Subcutaneous abdominal adipose tissue (tissue), 5 donors: Measurements from ENCODE around the gene SHE.
A peak's percentile ranks its signal among the peaks of the same experiment; 100 is the strongest.

ENCODE experiments used
- H3K27ac ChIP-seq: one replicate; pipeline ENCODE4 v1.7.0; 2013; ENCODE audit warnings: low read depth, mild to moderate bottlenecking, inconsistent platforms, low read length, moderate library complexity
- H3K27me3 ChIP-seq, 5 donors: one replicate each; pipeline ENCODE4 v1.7.0; 2013; ENCODE audit warnings: low read length in 5 of 5, inconsistent platforms in 1 of 5; ENCODE audit not compliant: control insufficient read depth in 5 of 5, insufficient read depth in 4 of 5
- H3K36me3 ChIP-seq, 5 donors: one replicate each; pipeline ENCODE4 v1.7.0; 2013; ENCODE audit warnings: low read length in 5 of 5; ENCODE audit not compliant: control insufficient read depth in 5 of 5, insufficient read depth in 5 of 5
- H3K4me1 ChIP-seq, 5 donors: one replicate each; pipeline ENCODE4 v1.7.0; 2013; ENCODE audit warnings: low read length in 5 of 5, mild to moderate bottlenecking in 3 of 5, moderate library complexity in 1 of 5; ENCODE audit not compliant: control insufficient read depth in 5 of 5, insufficient read depth in 5 of 5
- H3K4me3 ChIP-seq, 5 donors: one replicate each; pipeline ENCODE4 v1.7.0; 2013; ENCODE audit warnings: low read length in 5 of 5, low read depth in 1 of 5
- H3K9ac ChIP-seq, 5 donors: one replicate each; pipeline ENCODE4 v1.7.0; 2013; ENCODE audit warnings: low read length in 5 of 5, mild to moderate bottlenecking in 4 of 5, moderate library complexity in 3 of 5
- H3K9me3 ChIP-seq, 5 donors: one replicate each; pipeline ENCODE4 v1.7.0; 2013; ENCODE audit warnings: low read length in 5 of 5; ENCODE audit not compliant: control insufficient read depth in 5 of 5
- donor health status: healthy.
- donor health status: healthy.
- donor health status: healthy.
- donor health status: healthy.
- donor health status: healthy.

Gene SHE

DNA sequence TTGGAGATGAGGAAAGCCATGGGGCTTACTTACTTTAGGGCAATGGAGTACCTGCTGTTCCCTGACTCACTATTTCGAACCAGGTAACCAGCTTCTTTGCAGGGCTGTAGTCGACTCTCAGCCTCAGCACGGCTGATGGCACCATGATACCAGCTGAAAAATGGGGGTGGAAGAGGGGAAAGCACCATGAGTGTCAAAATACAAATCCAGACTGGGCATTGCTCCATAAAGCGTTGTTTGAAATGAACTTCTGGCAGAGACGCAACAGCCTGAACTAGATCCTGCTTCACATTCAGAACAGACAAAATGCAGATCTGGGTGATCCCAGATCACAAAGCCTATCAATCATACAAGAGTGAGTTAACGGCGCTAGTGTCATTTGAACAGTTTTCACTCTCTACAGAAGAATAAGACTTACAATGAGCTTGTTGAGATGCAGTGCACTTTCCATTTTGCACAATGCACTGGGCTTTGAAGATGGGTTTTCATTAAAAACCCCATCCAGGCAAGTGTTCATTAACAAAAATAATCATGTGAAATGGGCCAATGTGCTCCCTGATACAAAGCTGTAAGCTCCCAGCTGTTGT, 16.2 kb downstream of the SHE start:
- Histone ChIP-seq H3K9me3 (no peaks in the 10 kb centered on the region), H3K27ac (peak overlapping the region; percentile 45), H3K36me3 (peaks cover 0 to 34% (median 18%) of the 10 kb centered on the region in 5 donors), H3K4me1 (peaks cover 9 to 55% (median 11%) of the 10 kb centered on the region in 5 donors), H3K4me3 (no peak overlapping the region), H3K27me3 (no peaks in the 10 kb centered on the region), H3K9ac (no peak overlapping the region)

DNA sequence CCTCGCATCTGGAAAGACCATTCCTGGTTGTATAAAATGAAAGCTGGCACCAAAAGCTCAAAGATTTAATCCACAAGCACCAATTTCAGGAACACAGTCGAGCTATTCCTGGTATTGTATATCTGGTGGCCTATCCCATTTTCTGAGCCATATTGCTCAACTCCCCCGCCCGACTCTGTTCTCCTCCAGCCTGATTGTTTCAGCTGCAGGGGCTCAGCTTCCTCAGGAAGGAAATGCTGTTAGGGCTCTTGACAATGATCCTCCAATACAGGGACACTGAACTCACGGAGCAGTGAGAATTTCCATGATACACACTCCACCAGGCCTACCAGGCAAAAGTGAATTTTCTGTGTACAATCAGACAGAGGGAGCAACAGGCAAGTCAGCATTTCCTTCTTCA, 17.1 kb downstream of the SHE start:
- Histone ChIP-seq H3K4me3 (no peak overlapping the region), H3K27ac (peak overlapping the region; percentile 45), H3K4me1 (peaks cover 9 to 53% (median 11%) of the 10 kb centered on the region in 5 donors), H3K9me3 (no peaks in the 10 kb centered on the region), H3K27me3 (no peaks in the 10 kb centered on the region), H3K36me3 (peaks cover 0 to 34% (median 18%) of the 10 kb centered on the region in 5 donors), H3K9ac (no peak overlapping the region)

DNA sequence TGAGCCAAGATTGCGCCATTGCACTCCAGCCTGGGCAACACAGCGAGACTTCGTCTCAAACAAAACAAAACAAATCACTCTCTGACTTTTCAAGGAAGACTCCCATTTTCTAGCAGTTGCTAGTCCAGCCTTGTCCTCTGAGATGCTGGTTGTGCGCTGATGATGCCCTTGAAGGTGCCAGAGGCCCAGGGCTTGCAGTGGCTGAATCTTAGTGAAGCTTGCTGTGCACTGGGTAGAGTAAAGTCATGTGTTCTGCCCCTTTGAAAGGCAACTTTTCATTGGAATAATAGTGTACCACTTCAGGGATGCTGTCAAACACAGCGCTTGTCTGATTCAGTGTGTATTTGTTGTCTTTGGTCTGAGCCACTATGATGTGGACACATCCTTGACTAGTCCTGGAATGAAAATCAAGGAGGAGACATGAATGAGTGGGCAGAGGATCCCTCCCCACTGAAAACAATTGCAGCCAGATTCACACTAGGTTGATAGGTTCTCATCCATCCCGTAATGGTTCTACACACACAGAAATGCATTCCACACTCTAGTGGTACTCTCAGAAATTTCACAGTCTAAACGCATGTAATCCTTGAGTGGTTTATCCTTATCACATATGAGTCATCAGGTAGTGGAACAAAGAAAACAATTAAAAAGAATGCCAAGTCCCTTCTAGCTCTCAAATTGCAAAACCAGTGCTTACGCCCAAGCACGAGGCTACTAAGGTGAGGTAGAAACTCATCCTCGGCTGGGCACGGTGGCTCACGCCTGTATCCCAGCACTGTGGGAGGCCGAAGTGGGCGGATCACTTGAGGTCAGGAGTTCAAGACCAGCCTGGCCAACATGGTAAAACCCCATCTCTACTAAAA, 18.0 kb downstream of the SHE start:
- peaks cover 0 to 34% (median 18%) of the 10 kb centered on the region in 5 donors for H3K36me3 ChIP-seq
- H3K9me3 ChIP-seq: no peaks in the 10 kb centered on the region
- H3K4me3 ChIP-seq: no peak overlapping the region
- H3K27me3 ChIP-seq: no peaks in the 10 kb centered on the region
- H3K4me1 ChIP-seq: peaks cover 5 to 51% (median 15%) of the 10 kb centered on the region in 5 donors
- H3K27ac ChIP-seq: peak overlapping the region; percentile 17
- H3K9ac ChIP-seq: no peak overlapping the region

DNA sequence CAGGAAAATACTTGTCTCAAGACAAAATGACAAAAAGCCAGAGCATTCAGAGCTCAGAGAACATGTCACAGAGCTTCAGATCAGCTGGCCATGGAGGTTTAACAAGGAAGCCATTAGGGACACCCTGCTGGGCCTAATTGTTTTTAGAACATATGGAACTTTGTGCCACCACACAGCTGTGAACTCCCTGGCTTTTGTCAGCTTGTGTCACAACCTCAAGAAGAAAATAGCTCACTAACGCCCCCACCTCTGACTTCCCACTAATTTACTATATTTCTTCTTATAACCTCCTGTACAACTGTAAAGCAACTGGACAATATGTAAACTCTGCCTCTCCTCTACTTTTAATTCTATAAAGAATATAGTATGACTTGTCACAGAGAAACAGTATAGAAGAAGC, 21.2 kb downstream of the SHE start:
- Histone ChIP-seq H3K36me3 (peaks cover 0 to 27% (median 15%) of the 10 kb centered on the region in 5 donors), H3K4me3 (no peak overlapping the region), H3K27ac (peak overlapping the region; percentile 5), H3K4me1 (peaks cover 5 to 29% (median 11%) of the 10 kb centered on the region in 5 donors), H3K9me3 (no peaks in the 10 kb centered on the region), H3K9ac (peak overlapping the region in 1 of 5 donors; percentile 4), H3K27me3 (no peaks in the 10 kb centered on the region)

DNA sequence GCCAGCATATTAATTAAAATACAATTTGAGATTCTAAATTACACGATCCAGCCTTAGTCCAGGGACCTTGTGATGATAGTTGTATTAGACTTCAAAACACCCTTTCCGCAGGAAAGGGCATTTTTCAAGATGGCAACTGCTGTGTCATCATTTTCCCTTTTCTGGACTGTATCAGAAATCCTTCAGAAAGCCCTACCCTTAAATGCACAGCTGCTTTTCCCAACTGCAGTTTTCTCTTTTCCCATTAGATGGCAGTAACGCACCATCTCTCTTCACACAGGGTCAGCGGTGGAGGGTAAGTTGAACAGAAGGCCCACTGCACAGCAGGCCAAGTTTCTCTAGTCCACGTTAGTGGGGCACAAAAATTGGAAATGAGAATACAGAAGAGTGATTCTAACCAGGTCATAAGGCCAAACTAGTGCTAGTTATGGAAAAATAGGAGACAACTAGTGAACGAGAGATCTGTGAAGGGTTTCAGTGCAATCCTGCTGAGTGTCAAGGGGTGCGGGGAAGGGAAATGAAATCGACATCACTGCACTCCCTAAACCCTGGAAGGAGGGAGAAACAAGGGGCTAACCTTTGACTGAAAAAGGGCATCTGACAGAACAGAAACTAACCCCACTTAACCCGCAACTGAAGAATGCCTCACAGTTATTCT, 22.3 kb downstream of the SHE start:
- peaks cover 3 to 21% (median 5%) of the 10 kb centered on the region in 5 donors for H3K4me1 ChIP-seq
- H3K9me3 ChIP-seq: no peaks in the 10 kb centered on the region
- peaks cover 0 to 21% (median 14%) of the 10 kb centered on the region in 5 donors for H3K36me3 ChIP-seq
- H3K27ac ChIP-seq: no peak overlapping the region
- peak overlapping the region in 1 of 5 donors; percentile 22 for H3K4me3 ChIP-seq
- H3K9ac ChIP-seq: no peak overlapping the region
- H3K27me3 ChIP-seq: no peaks in the 10 kb centered on the region

DNA sequence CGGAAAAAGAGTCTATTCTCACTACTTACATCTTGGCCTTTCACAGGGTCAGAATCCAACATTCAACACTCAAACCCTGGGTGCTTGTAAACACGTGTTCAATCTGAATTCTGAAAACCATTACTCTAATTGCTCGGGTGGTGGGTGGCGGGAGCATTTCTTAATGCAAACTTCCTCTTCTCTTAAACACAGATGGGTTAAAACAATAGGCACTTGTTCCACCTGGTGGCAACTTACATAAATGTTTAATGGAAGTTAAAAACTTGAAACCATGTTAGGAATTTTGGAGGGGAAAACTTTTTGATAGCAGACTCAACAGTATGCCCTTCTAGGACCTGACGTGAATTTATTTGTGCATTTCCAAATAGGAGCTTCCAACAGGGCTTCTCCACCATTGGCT, 23.6 kb downstream of the SHE start:
- Histone ChIP-seq H3K4me3 (no peak overlapping the region), H3K27me3 (no peaks in the 10 kb centered on the region), H3K9ac (no peak overlapping the region), H3K9me3 (no peaks in the 10 kb centered on the region), H3K27ac (no peak overlapping the region), H3K4me1 (peaks cover 0 to 17% (median 5%) of the 10 kb centered on the region in 5 donors), H3K36me3 (peaks cover 0 to 15% (median 7%) of the 10 kb centered on the region in 5 donors)

DNA sequence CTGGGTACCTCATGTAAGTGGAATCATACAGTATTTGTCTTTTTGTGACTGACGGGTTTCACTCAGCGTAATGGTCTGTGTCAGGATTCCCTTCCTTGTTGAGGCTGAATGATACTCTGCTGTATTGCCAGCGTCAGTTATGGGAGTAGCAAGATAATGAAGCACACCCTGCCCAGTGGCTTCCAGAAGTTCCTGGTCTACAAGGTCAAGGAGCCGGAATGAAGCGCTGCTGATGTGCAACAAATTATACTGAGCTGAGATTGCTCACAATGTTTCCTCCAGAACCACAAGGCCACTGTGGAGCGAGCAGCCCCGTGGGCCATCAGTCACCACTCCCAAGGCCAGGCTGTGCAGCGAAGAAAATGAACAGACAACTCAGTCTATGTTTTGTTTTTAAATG, 24.2 kb downstream of the SHE start:
- H3K9ac ChIP-seq: no peak overlapping the region
- no peaks in the 10 kb centered on the region for H3K27me3 ChIP-seq
- no peak overlapping the region for H3K27ac ChIP-seq
- no peaks in the 10 kb centered on the region for H3K9me3 ChIP-seq
- no peak overlapping the region for H3K4me3 ChIP-seq
- peaks cover 0 to 8% (median 4%) of the 10 kb centered on the region in 5 donors for H3K36me3 ChIP-seq
- H3K4me1 ChIP-seq: peaks cover 0 to 17% (median 5%) of the 10 kb centered on the region in 5 donors

DNA sequence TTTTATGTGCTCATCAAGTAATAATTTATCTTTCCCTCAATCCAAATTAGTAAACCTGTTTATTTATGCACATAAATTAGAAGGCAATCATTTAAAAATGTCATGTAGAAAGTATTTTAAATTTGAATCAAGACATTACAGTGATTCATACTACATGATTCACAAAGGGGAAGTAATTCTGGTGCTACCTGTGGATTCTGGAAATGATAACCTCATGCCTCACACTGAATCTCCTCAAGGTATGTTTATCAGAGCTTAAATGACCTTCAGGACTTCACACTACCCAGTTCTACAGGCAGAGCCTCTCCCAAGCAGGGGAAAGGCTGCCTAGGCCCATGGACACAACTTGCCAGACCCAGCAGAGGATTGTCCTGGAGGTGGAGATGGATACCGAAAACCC, 25.4 kb downstream of the SHE start:
- Histone ChIP-seq H3K36me3 (peaks cover 0 to 11% (median 9%) of the 10 kb centered on the region in 5 donors), H3K9me3 (no peaks in the 10 kb centered on the region), H3K4me3 (no peak overlapping the region), H3K27ac (no peak overlapping the region), H3K4me1 (peaks cover 0 to 17% (median 5%) of the 10 kb centered on the region in 5 donors), H3K27me3 (no peaks in the 10 kb centered on the region), H3K9ac (no peak overlapping the region)

DNA sequence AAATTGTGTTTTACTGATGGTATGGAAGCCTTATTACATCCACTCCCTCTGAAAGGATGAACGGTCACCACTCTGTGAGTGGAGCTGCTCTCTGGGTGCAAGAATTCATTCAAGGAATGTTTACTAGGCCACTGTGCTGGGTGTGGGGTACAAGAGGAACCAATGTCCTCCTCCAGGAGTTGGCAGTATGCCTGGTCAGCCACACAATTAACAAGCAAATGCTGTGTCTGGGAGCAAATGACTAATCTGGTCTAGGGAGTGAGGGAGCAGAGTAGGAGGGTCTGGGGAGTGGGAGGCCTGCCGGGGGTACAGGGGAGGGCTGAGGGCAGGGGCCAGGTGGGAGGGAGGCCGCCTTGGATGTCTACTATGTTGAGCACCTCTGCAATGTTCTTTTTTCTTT, 27.4 kb downstream of the SHE start:
- Histone ChIP-seq H3K27ac (no peak overlapping the region), H3K27me3 (no peaks in the 10 kb centered on the region), H3K4me3 (no peak overlapping the region), H3K9me3 (no peaks in the 10 kb centered on the region), H3K36me3 (peaks cover 0 to 16% (median 14%) of the 10 kb centered on the region in 5 donors), H3K4me1 (peaks cover 0 to 5% (median 4%) of the 10 kb centered on the region in 5 donors), H3K9ac (no peak overlapping the region)

DNA sequence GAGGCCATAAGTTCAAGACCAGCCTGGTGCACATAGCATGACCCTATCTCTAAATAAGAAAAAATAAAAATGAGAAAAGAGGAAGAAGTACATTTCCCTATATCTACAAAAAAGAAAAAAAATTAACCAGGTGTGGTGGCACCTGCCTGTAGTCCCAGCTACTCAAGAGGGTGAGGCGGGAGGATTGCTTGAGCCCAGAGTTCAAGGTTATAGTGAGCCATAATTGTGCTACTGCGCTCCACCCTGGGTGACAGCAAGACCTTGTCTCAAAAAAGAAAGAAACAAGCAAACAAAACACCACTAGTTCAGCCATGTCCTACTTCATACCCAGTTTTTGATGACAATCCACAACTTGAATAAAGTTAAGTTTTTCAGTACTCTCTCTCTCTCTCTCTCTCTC, 30.9 kb downstream of the SHE start:
- no peak overlapping the region for H3K9ac ChIP-seq
- H3K36me3 ChIP-seq: peaks cover 0 to 25% (median 14%) of the 10 kb centered on the region in 5 donors
- no peak overlapping the region for H3K27ac ChIP-seq
- H3K4me3 ChIP-seq: no peak overlapping the region
- peaks cover under 1 to 15% (median 5%) of the 10 kb centered on the region in 5 donors for H3K4me1 ChIP-seq
- no peaks in the 10 kb centered on the region for H3K27me3 ChIP-seq
- no peaks in the 10 kb centered on the region for H3K9me3 ChIP-seq
